HG03060 (cell line): ENCODE results near the gene GSN.
"Not testable (repeated sequence)": the region's sequence is repeated elsewhere in the genome, so short reads cannot be mapped to it uniquely, and the experiment has no call there.

Source experiments
- ATAC-seq: cut with Tn5 transposase; IDR thresholded peaks from one replicate; pipeline ENCODE4 v1.9.1; 2021; ENCODE audit warnings: low read depth, moderate number of reproducible peaks; ENCODE audit not compliant: unreplicated experiment

The GSN gene

GRCh38 chr9:121285835-121286687, 18.1 kb downstream of the GSN start:
- ATAC-seq, result no peak

DNA sequence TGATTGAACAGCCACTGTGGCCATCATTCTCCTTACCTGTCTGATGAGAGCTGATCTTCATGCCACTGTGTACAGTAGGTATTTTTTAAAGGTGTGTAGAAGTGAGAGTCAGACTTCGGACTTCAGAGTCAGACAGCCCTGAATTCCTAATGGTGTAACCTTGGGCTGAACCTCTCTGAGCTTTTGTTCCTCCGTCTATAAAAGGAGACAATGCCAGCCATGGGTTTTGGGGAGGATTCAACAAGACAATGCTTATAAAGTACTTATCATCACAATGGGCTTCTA, 18.7 kb downstream of the GSN start:
- no peak for ATAC-seq

GRCh38 chr9:121286973-121287741, 19.2 kb downstream of the GSN start:
- ATAC-seq, result no peak

DNA sequence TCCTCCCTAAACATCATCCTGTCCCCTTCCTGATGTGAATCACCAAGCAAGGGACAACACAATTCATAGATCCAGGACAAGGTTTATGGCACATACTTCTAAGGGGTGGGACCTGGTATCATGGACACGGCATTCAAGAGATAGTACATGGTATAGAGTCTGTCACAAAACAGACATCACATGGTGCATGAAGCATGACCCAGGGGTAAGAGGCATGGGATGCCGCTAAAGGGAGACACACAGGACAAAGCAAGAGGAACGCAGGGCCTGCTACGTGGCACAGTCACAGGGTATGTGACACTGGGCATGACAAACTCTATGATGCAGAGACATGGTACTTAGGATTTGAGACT, 20.7 kb downstream of the GSN start:
- ATAC-seq, result no peak

- no peak for ATAC-seq
Observed at GRCh38 chr9:121289026-121289771, 21.2 kb downstream of the GSN start.

DNA sequence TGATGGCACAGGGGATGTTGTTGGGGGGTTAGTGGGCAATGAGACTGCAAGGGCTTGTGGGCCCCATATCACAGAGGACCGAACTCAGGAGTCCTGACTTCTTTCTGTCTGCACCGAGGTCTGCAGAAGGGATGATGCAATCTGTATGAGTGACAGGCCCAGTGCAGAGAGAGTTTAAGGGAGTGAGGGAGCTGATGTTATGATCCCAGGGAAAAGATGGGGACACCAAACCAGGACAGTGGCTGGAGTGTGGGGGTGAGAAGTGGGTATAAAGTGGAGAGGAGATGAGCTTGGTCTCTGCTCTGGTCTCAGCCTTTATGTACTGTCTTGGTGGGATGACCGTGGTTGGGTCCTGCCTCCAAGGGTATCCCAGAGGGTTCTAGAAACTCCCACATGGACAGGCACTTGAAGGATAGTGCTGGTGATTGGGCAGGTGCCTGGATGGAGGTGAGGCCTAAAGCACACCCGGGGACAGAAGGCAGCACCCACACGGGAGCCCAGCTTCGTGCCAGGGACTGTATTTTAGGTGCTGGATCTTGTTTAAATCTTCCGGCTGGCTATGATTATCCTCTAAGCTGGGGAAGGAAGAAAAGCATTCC, 21.9 kb downstream of the GSN start:
- ATAC-seq, result no peak

DNA sequence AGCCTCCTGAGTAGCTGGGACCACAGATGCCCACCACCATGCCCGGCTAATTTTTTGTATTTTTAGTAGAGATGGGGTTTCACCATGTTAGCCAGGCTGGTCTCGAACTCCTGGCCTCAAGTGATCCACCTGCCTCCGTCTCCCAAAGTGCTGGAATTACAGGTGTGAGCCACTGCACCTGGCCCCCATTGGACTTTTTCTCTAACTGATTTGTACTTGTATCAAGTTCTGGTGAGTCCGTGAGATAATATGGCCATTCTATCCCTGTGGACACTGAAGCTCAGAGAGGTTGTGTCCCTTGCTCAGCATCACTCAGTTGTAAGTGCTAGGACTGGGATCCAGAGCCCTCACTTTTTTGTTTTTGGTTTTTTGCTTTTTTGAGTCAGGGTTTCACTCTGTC, 23.6 kb downstream of the GSN start:
- not testable (repeated sequence) for ATAC-seq

DNA sequence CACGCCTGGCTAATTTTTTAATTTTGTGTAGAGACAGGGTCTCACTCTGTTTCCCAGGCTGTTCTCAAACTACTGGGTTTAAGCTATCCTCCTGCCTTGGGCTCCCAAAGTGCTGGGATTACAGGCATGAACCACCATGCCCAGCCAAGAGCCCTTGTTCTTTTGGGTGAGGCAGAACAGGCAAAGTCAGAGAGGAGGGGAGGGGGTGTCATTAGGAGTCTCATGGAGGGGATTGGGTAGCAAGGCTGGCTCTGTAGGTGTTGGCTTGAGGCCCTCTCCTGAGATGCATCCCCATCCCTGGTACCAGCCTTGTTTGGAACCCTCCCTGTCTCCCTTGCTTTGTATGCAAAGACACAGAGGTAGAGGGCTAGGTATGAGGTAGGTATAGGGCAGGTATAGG, 24.1 kb downstream of the GSN start:
- ATAC-seq, result no peak

DNA sequence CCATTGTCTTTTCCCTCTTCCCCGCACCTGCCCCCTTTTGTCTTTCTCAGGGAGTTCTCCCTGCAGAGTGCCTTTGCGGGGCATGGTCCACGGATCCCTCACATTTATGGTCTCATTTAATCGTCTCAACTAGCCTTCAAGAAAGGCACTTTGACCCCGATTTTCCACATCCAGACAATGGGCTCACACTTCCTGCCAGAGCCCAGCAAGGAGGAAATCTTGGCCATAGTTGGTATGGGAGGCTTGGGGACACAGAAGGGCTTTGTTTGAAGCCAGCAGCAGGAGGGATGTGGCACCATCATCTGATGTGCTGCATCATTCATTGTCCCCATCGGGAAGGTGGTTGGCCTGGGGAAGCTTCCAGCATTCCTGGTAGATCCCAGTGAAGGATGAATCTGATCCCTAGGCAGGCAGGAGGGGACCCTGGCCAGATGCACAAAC, 24.9 kb downstream of the GSN start:
- no peak for ATAC-seq

- ATAC-seq, result no peak
Observed at GRCh38 chr9:121294151-121294743, 26.3 kb downstream of the GSN start.

GRCh38 chr9:121294866-121295661, 27.1 kb downstream of the GSN start:
- no peak for ATAC-seq

DNA sequence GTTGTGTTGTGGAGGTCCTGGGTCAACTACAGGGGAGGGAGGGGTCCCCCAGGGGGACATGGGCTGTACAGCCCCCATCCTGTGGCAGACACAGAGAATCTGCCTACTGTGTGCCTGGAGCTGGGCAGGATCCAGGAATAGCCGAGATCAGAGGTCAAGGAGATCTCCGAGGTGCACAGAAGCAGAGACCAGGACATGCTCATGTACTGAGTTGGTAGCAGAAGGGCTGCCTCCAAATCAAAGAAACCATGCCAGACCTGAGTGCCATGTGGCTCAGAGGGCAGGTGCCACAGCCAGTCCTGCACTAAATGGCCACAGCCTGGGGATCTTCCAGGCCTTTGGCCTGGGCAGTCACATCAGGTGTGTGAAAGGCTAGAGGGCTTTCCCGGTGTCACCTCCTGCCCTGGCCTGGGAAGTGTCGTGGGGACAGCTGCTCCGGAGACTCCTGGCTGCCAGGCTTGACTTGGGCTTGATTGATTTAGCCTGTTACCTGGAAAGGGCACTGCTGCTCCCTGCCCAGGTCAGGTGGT, 27.8 kb downstream of the GSN start:
- no peak for ATAC-seq

DNA sequence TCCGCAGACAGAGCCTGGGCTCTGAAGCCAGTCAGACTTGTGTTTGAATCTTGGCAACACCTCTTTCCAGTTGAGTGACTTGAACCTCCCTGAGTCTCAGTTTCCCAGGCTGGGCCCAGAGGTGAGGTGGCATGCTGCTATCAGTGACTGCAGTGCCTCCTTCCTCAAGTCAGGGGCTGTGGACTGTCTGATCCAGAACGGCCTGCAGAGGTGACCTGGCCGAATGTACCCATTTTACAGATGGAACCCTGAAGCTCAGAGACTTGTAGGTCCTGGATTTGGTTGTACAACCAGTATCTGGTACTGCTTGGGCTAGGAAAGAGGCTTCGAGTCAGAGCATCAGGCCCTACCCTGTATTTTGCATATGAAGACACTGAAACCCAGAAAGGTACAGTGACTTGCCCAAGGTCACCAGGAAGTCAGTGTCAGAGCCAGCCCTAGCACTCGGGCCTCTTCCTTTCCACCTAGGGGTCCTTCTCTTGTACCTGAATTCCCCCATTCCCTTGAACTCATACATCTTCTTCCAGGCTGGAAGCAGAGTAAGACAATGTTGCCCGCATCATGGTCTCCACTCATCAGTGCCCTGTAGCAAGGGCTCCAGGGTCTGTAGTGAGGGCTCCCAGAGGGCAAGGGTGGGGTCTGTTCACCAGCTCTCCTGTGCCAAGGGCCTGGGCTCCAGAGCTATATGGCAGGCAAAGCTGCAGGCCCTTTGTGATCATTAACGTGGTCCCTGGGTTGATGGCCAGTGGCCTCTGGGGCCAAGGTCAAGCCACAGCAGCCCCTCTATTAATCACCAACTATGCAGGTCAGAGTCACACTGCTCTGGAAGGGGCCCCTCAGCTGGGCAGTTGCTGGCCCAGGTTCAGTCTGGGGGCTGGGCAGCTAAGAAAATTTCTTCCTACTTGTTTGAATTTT, 28.5 kb downstream of the GSN start:
- no peak for ATAC-seq

DNA sequence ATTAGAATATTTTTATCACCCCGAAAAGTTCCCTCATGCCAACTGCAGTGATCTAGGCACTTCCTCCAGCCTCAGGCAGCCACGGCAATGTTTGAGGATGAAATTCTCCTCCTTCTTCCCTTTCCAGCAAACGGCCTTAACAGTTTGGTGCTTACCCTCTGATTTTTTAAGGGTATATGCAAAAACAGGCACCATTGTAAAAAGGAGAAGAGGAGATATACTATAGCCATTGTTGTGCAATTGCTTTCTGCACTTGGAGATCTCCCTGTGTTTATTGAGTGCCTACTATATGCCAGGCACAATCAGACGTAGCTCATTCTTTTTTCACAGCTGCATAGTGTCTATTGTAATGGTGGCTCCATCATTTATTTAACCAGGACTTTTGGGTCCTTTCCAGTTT, 29.4 kb downstream of the GSN start:
- ATAC-seq, result no peak

- ATAC-seq, result no peak
Observed at GRCh38 chr9:121298016-121298538, 30.1 kb downstream of the GSN start.

DNA sequence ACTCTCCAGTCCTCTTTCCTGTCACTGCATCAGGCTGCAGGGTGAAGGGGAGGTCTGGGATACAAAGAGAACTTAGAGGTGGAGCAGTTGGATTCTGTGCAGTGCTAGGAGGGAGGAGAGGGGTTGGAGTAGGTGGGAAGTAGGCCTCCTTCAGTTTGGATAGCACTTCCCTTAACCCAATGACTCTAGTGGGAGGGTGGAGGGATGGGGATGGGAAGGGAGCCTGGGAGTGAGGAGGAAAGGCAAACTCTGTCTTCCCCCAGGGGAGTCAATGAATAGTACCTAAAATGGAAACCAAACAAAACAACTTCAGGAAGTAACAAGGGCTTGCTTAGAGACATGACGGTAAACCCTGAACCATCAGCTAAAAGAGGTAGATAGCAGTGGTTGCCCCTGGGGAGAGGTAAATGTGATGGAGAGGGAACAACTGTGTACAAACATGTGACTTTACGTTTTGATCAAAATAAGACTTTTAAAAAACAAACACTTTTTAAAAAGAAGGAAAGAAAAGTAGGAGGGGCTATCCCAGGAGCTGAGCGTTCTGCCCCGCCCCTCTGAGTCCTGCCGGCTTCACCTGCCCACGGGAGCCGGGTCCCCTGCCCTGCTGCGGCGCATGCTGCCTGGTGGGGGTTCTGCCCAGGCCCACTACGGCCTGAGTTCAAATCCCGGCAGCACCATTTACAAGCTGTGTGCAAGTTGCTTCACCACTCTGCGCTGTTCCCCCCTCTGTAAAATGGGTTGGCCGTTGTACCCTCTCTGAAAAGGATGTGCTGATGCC, 30.9 kb downstream of the GSN start:
- ATAC-seq, result no peak

DNA sequence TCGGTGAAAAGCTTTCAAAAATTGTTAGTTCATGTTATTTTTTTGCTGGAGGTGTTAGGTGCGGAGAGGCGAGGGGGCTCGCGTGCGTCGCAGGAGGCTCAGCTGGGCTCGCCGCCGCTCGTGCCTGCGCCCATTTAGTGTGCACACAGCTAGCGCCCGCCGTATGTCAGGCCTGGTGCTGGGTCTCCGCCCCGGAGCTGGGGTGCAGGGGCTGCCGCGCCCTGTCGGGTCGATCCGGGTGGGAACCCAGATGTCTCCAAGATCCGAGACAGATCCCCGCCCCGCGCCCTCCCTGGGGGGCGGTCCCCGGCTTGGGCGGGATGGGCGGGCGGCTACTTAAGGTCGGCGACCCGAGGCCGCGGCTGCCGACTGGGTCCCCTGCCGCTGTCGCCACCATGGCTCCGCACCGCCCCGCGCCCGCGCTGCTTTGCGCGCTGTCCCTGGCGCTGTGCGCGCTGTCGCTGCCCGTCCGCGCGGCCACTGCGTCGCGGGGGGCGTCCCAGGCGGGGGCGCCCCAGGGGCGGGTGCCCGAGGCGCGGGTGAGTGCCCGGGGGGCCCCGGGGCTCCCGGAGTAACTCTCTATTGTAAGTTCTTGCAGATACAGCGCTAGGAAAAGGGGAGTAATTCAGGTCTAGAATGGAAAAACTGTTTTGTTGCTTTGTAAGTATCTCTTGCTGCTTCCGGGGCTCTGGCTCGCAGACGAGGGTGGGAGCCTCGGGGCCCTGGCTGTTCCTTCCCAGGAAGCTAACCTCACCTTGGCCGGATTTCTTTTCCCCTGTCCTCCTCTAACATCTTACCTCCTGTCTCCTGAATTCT, 31.7 kb downstream of the GSN start:
- no peak for ATAC-seq
